Body of pancreas (tissue), 4 donors: Measurements from ENCODE around the gene APC2.

Source experiments
- POLR2A ChIP-seq, 3 donors: fragments of 450-650 bp; IDR thresholded peaks; one replicate each; pipeline ENCODE4 v1.6.1; 2016; ENCODE audit warnings: antibody characterized with exemption in 3 of 3, mild to moderate bottlenecking in 2 of 3
- TF ChIP-seq, protein P1 (sequence below), 7 experiments: fragments of 450-650 bp in 4 of 7; fragments of 200-600 bp in 3 of 7; sonication (generic) in 3 of 7; IDR thresholded peaks; one replicate each; pipeline ENCODE4 v1.5.1; 2016 to 2019; ENCODE audit warnings: antibody characterized with exemption in 7 of 7

DNA sequence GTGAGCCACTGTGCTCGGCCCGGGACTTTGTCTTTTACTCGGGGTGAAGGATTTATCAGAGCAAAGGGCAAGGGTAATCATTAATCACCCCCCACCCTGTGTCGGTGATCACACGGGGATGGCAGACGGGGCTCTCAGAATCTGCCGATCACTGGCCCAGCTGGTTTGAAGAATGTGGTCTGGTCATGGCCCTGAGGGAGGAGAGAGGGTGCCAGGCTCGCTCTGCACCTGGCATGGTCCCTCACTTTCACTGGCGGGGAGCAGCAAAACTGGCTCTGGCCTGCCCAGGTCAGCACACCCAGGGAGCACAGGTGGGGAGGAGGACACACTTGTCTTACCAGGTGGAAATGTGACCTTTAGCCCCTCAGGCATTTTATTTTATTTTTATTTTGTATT is 51.3 kb downstream of the APC2 start:
- TF ChIP-seq POLR2A (IDR thresholded peaks at IDR 0.05): no peak
- TF ChIP-seq, protein P1, sequence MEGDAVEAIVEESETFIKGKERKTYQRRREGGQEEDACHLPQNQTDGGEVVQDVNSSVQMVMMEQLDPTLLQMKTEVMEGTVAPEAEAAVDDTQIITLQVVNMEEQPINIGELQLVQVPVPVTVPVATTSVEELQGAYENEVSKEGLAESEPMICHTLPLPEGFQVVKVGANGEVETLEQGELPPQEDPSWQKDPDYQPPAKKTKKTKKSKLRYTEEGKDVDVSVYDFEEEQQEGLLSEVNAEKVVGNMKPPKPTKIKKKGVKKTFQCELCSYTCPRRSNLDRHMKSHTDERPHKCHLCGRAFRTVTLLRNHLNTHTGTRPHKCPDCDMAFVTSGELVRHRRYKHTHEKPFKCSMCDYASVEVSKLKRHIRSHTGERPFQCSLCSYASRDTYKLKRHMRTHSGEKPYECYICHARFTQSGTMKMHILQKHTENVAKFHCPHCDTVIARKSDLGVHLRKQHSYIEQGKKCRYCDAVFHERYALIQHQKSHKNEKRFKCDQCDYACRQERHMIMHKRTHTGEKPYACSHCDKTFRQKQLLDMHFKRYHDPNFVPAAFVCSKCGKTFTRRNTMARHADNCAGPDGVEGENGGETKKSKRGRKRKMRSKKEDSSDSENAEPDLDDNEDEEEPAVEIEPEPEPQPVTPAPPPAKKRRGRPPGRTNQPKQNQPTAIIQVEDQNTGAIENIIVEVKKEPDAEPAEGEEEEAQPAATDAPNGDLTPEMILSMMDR (IDR thresholded peaks at IDR 0.05): no peak
